Parathyroid adenoma (tissue), 2 donors: ENCODE results near the gene PSD4.

Source experiments
- H2AFZ ChIP-seq: fragments of 300-600 bp; sonication (generic); one replicate; pipeline ENCODE4 v1.7.0; 2017; ENCODE audit warnings: antibody characterized with exemption, mild to moderate bottlenecking
- H3K27ac ChIP-seq: fragments of 300-600 bp; sonication (generic); one replicate; pipeline ENCODE4 v1.7.0; 2017
- H3K27me3 ChIP-seq: fragments of 300-600 bp; sonication (generic); one replicate; pipeline ENCODE4 v1.7.0; 2017; ENCODE audit warnings: low read length; ENCODE audit not compliant: control insufficient read depth, insufficient read depth
- H3K36me3 ChIP-seq: fragments of 300-600 bp; sonication (generic); one replicate; pipeline ENCODE4 v1.7.0; 2017; ENCODE audit warnings: low read length; ENCODE audit not compliant: control insufficient read depth, insufficient read depth
- H3K4me1 ChIP-seq: fragments of 300-600 bp; sonication (generic); one replicate; pipeline ENCODE4 v1.7.0; 2017; ENCODE audit warnings: control low read depth
- H3K4me2 ChIP-seq: fragments of 300-600 bp; sonication (generic); one replicate; pipeline ENCODE4 v1.7.0; 2017; ENCODE audit warnings: low read length
- H3K4me3 ChIP-seq: fragments of 300-600 bp; sonication (generic); one replicate; pipeline ENCODE4 v1.7.0; 2017; ENCODE audit warnings: low read depth, low read length
- H3K79me2 ChIP-seq: fragments of 300-600 bp; sonication (generic); one replicate; pipeline ENCODE4 v1.7.0; 2017; ENCODE audit warnings: control low read depth
- H3K9ac ChIP-seq: fragments of 300-600 bp; sonication (generic); one replicate; pipeline ENCODE4 v1.7.0; 2017; ENCODE audit warnings: mild to moderate bottlenecking
- H3K9me3 ChIP-seq: fragments of 300-600 bp; sonication (generic); one replicate; pipeline ENCODE4 v1.7.0; 2017; ENCODE audit warnings: low read length; ENCODE audit not compliant: control insufficient read depth
- TF ChIP-seq, protein P1 (sequence below): fragments of 300-600 bp; sonication (generic); IDR thresholded peaks from one replicate; pipeline ENCODE4 v1.7.0; 2017; ENCODE audit warnings: antibody characterized with exemption, mild to moderate bottlenecking
- donor health status: primary hyperparathyroidism.

The PSD4 gene

GRCh38 chr2:113190871-113191270, 17.1 kb downstream of the PSD4 start:
- Histone ChIP-seq H3K79me2 (peaks cover 5% of the 10 kb centered on the region), H3K27me3 (no peaks in the 10 kb centered on the region), H3K4me3 (no peak overlapping the region), H3K27ac (no peak overlapping the region), H3K36me3 (no peaks in the 10 kb centered on the region), H3K4me2 (no peak overlapping the region), H3K9ac (no peak overlapping the region), H3K4me1 (peaks cover 6% of the 10 kb centered on the region), H3K9me3 (no peaks in the 10 kb centered on the region), H2AFZ (no peak overlapping the region)
- TF ChIP-seq, protein P1, sequence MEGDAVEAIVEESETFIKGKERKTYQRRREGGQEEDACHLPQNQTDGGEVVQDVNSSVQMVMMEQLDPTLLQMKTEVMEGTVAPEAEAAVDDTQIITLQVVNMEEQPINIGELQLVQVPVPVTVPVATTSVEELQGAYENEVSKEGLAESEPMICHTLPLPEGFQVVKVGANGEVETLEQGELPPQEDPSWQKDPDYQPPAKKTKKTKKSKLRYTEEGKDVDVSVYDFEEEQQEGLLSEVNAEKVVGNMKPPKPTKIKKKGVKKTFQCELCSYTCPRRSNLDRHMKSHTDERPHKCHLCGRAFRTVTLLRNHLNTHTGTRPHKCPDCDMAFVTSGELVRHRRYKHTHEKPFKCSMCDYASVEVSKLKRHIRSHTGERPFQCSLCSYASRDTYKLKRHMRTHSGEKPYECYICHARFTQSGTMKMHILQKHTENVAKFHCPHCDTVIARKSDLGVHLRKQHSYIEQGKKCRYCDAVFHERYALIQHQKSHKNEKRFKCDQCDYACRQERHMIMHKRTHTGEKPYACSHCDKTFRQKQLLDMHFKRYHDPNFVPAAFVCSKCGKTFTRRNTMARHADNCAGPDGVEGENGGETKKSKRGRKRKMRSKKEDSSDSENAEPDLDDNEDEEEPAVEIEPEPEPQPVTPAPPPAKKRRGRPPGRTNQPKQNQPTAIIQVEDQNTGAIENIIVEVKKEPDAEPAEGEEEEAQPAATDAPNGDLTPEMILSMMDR: no peak

GRCh38 chr2:113192459-113193100, 18.8 kb downstream of the PSD4 start:
- TF ChIP-seq, protein P1: no peak
- no peak overlapping the region for H3K4me2 ChIP-seq
- H3K79me2 ChIP-seq: peaks cover 5% of the 10 kb centered on the region
- no peaks in the 10 kb centered on the region for H3K27me3 ChIP-seq
- no peak overlapping the region for H3K27ac ChIP-seq
- no peak overlapping the region for H3K4me3 ChIP-seq
- no peaks in the 10 kb centered on the region for H3K9me3 ChIP-seq
- H3K36me3 ChIP-seq: no peaks in the 10 kb centered on the region
- no peak overlapping the region for H3K9ac ChIP-seq
- no peaks in the 10 kb centered on the region for H3K4me1 ChIP-seq
- no peak overlapping the region for H2AFZ ChIP-seq

GRCh38 chr2:113195923-113196501, 22.2 kb downstream of the PSD4 start:
- Histone ChIP-seq H3K79me2 (peaks cover 3% of the 10 kb centered on the region), H2AFZ (no peak overlapping the region), H3K4me1 (peaks cover 4% of the 10 kb centered on the region), H3K9me3 (no peaks in the 10 kb centered on the region), H3K27ac (no peak overlapping the region), H3K4me3 (no peak overlapping the region), H3K27me3 (no peaks in the 10 kb centered on the region), H3K4me2 (no peak overlapping the region), H3K9ac (no peak overlapping the region), H3K36me3 (no peaks in the 10 kb centered on the region)
- TF ChIP-seq, protein P1: no peak

- H3K36me3 ChIP-seq: no peaks in the 10 kb centered on the region
- H3K79me2 ChIP-seq: no peaks in the 10 kb centered on the region
- peaks cover 4% of the 10 kb centered on the region for H3K4me1 ChIP-seq
- TF ChIP-seq, protein P1: no peak
- H3K9me3 ChIP-seq: no peaks in the 10 kb centered on the region
- no peak overlapping the region for H3K27ac ChIP-seq
- H2AFZ ChIP-seq: no peak overlapping the region
- no peak overlapping the region for H3K4me2 ChIP-seq
- H3K27me3 ChIP-seq: no peaks in the 10 kb centered on the region
- H3K4me3 ChIP-seq: no peak overlapping the region
- no peak overlapping the region for H3K9ac ChIP-seq
These were observed 23.1 kb downstream of the PSD4 start for GRCh38 chr2:113196839-113197238.
